HG03066 (cell line): Measurements from ENCODE around the gene NEDD8.

Source experiments
- ATAC-seq: cut with Tn5 transposase; IDR thresholded peaks from one replicate; pipeline ENCODE4 v1.9.1; 2021; ENCODE audit warnings: low read depth; ENCODE audit not compliant: unreplicated experiment

NEDD8 gene

DNA sequence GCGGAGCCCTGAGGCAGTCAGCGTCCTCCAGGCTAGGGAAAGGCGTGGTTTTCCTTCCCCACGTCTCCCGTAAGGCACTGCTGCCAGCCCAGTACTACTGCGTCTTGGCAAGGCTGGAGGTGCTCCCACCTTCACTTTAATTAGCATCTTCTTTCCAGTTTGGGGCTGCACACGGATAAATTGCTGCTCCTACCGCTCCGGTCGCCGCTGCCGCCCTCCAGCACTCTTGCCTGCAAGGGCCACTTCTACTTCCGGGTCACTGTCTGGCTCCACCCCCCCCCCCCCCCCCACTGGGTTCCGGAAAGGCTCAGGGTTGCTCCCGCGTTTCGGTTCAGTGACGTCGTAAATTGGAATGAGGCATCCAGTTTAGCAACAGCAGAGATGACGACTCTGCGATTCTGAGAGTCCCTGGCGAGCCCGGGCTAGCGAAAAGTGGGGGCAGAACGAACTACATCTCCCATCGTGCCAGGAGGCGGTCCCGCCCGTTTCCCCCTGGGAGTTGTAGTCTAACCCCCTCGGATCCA lies at the start of gene NEDD8:
NEDD8 (minus strand) TSS at position 247 of the 524 bp plus-strand sequence; CDS start at position 147, 100 bp downstream.
- peak; percentile 78 for ATAC-seq

DNA sequence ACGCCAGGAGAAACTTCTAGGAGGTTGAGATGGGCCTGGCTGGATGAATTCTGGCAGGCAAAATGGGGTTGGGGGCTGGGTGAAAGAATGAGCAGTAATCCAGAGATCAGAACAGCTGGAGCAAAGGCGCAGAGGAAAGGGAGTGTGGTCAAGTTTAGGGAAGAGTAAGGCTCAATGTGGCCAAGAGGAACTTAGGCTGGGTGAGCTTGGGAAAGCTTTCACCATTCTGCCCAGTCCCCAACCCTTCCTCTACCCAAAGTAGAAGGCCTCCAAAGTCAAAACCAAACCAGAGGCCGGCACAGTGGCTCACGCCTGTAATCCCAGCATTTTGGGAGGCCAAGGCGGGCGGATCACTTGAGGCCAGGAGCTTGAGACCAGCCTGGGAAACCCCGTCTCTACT lies 49.5 kb upstream of the NEDD8 start:
- no peak for ATAC-seq

DNA sequence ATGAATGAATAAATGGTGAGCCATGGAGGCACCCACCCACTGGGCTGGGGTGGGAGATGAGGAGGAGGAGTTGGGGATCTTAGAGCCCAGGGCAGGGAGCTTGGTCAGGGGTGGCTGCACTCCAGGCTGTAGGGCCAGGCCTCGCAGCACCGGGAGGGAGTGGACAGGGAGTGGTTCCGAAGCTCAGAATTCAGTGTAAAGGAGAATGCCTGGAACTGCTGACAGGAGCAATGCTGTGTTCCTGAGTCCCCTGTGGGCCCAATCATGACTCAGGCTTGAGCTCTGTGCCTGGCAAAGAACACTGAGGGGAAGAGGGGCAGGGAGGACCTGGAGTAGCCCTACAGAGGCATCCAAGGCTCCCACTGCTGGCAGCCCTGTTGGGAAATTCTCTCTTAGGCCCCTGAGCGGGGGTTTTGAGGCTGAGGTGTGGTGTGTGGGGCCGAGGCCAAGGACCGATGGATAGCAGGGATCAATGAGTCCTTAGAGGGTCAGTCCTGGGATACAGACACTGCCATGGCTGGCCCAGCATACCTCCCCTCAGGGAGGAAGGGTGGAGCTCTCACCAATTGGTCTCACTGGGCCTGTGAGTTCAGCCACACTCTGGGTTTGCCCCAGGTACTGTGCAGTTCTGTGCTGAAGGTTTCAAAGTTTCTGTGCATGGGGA lies 48.8 kb upstream of the NEDD8 start:
- no peak for ATAC-seq

DNA sequence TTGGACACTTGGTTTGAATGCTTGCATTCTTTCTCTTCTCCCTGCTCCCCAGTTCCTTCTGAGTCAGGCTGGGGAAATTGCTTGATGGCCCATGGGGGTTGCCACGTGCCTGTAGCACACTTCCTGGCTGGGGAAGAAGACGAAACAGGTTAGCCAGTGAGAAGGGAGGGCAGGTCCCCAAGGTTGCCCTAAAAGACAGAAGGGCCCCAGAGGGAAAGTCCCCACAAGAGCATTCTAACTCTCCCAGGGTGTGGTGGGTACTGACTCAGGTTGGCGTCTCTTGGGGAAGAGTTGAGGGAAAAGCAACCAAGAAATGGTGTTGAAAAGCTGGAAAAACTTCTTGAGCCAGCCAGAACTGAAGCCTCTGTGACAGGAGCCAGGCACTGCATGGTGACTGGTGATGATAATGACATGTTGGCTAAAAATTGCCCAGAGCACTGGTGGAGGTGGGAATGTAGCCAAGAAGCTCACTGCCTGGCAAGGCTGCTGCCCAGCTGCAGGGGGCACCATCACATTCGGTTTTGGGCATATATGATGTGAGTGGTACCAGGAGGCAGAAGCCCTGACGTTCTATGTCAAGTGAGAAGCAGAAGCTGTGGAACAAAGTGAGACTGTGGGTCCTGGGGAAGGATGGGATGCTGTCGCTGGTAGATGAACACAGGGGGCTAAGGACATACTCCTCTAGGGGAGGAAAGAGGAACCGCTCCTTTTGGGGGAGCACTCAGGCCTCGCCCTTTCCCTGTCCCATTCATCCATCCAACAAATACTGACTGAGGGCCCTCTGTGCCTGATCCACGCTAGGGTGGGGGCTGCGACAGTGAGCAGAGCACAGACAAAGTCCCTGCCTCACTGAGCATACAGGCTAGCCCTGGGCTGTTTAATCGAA lies 47.4 kb upstream of the NEDD8 start:
- peak; percentile 56 for ATAC-seq

DNA sequence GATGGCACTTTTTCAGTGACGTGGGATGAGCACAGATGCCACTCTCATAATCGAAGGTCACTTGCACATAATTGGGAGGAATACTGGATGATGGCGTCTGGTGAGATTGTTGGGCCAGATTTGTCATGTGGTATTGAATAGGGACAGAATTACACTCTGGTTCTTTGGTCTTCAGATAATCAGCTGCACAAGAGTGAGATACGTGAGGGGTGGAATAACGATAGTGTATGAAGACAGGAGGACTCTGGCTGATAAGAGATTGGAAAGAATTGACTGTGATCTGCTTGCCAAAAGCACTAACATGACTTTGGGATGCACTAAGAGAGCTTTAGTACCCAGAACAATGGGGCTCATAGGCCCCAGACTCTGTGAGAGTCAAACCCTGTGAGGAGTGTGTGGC lies 46.3 kb upstream of the NEDD8 start:
- ATAC-seq: no peak

DNA sequence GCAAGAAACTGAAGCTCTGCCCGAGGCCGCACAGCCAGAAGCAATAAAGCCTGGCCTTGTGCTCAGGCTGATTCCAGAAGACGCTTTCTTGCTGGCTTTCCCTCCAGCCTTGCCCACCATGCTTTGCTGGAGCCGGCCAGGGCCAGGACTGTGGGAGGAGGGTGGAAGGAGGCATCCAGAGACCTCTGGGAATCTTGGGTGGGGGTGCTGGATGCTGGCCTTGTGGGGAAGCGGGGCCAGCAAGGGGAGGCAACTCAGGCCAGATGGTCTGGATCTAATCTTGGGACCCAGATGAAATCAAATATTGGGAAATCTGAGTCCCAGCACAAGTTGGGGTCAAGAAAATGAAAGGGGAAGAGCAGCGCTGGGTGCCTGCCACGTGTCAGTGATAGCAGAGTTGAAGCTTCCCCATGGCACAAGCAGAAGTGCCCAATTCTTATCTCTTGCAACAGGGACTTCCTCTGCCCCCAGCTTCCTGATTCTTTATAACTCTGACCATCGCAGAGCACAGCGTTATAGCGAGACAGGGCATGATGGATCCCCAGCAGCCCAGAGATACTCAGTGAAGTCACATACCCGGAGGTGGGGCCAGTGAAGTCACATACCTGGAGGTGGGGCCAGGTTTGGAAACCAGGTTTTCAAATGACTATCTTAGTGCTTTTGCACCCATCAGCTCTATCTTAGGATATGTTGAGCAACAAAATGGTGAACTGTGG lies 45.6 kb upstream of the NEDD8 start:
- no peak for ATAC-seq

DNA sequence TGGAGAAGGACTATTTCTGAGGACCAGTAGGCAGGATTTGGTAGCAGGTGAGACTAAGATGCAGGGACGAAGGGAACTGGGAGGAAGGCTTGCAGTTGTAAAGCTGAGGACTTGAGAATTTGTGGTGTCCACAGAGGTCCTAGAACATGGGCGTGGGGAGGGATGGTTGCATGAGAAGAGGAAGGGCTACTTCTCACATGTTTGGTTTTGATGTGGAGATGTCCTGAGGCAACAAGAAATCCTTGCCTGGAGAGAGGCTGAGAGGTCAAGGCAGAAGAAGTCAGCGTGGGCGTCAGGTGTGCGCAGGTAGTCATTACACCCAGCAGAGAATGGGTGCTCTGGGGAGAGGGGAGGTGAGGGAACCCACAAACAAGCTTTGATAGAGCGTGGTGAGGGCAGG lies 44.9 kb upstream of the NEDD8 start:
- ATAC-seq: no peak

DNA sequence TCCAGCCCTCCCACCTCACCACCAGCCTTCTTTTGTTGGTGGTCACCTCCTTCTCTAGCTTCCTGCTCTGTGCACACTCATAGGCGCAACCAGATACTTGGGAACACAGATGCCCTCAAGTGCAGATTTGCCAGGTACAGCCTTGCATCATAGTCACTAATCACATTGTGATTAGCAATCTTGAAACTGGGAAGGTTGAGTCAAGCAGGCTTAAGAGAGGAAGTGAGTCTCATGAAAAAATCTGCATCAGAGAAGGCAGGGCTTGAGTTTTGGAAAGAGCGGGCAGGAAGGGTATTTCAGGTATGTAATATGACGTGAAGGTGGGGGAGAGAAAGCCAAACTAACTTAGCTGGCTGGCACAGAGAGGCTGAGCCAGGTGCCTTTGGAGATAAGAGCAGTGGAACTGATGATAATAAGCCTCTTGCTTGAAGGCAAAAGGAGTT lies 42.0 kb upstream of the NEDD8 start:
- ATAC-seq: no peak

DNA sequence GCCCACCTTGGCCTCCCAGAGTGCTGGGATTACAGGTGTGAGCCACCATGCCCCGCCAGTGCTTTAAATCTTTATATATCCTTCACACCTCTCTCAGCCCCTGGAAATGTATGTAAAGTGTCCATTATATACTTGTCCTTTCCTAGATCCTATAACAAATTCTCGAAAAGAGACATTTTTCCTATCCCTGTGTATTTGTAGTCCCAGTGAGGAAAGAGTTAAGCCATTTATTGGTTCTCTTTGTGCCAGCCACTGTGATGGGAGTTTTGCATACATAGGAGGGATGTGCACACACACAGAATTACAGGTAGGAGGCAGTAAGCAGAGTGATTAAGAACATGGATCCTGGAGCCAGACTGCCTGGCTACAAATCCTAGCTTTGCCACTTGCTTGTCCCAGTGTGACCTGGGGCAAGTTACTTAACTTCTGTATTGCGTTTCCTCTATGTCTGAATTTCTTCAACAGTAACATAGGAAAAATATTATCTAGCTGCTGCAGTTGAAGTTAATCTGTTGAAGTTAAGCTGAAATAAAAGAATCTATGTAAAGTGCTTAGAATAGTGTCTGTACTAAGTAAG lies 41.3 kb upstream of the NEDD8 start:
- ATAC-seq: no peak

DNA sequence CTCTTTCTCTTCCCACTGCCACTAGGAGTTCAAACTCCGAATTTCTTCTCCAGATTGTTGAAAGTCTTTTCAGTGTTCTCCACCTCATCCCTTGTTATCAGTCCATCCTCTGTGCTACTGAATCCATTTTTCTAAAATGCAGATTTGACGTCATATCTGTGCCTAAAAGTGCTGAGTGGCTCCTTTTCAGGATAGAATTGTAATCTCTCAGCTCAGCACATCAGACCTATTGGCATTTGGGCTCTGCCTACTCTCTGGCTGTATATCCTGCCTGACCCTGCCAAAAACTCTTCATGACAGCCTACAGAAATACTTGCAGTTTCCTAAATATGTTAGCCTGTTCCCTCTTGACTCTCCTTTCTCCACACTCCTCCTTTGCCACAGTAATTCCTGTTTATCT lies 40.3 kb upstream of the NEDD8 start:
- no peak for ATAC-seq

DNA sequence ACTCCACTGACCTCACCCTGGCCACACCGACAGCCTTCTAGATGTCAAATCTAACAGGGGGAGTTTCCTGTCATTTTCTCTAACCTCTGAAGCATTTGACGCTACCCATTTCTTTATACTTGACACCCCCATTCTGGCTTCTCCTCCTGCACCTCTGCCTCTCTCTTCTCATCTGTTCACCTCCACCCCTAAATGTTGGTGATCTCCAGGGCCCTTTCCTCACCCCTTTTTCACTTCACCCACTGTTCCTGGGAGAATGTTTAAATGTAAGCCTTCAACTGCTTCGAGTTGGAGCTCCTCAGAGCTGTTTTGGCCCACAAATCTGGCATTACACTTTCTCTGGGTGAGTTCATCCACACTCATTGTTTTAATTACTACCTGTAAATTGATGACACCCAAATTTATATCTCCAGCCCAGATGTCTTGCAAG lies 39.7 kb upstream of the NEDD8 start:
- ATAC-seq: no peak

DNA sequence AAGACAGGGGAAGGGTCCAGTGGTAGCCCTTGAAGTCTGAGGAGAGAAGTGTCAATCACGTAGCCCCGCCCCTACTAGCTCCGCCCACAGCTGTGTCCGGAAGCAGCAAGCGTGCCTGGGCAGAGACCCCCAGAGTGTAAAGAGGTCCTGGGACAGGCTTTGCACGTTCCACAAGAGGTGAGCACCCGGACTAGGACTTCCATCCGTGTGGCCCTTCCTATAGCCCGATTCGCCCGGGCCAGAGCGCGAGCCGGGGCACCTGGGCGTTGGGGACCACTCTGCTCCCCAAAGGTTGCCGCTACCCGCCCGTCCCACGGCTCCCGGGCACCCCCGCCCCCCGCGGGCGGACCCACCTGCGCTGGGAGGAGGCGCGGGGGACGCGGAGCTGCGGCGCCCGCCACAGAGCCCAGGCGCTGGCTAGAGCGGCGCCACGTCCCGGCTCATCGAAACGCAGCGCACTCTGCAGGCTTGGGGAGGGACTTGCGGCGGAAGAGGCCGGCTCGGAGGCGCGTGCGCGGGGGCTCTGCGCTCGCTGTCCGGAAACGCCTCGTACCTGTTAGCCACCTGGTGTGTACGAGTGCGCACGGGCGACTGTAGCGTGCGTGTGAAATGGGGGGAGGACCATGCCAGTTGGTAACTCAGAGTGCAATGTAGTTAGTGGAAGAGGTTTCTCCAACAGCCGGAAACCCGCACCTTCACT lies 39.1 kb upstream of the NEDD8 start, which contains the start of gene RABGGTA:
RABGGTA (minus strand) TSS at position 464 of the 700 bp plus-strand sequence. CDS start 482 bp downstream, outside the sequence.
- ATAC-seq: peak; percentile 87

DNA sequence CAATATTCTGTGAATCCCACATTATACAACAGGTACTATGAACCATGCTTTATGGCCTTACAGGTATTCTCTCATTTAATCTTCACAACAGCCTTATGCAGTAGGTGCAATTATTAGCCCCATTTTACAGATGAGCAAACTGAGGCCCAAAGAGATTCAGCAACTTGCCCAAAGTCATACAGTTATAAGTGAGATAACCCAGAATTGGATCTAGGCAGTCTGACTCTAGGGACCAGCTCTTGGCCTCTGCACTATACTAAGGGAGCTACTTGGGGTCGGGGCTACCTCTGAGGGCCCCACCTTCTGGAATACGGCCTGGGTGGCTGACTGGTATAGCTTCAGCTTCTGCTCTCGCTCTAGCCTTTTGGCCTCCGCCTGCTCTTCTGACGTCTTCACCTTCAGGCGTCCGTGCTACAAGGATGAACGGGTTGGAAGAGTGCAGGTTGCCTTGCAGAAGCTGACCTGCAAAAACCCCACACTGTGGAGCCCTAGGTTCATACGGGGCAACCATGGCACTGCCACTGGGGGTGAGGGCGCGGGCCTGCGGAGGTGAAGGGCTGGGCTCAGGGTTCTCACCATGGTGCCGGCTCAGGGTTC lies 38.5 kb upstream of the NEDD8 start:
- ATAC-seq: no peak

DNA sequence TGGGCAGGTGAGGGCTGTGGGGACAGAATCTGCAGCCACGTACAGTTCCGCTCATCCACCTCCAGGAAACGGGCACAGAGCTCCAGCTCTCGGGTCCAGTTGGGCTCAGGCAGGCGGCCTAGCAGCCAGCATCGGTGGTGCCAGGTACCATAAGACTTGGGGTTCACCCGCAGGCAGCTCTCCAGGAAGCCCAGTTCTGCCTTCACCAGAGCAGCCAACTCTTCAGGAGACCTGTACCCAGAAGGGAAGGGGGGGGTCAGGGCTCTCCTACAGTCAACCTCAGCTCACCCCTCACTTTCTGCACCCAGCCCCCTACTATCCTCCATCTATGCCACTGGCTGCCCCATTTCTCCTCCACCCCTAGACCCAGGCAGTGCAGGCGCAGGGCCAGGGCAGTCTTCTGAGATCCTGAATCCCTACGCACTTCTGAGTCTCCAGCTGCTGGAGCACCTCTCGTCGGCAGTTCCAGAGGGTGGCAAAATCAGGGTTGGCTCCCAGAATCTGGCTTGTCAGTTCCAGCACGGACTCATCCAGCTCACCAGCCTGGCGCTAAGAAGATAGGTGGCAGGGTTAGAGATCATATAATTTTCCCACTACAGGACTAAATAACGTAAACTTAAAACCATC lies 37.9 kb upstream of the NEDD8 start:
- ATAC-seq: no peak

DNA sequence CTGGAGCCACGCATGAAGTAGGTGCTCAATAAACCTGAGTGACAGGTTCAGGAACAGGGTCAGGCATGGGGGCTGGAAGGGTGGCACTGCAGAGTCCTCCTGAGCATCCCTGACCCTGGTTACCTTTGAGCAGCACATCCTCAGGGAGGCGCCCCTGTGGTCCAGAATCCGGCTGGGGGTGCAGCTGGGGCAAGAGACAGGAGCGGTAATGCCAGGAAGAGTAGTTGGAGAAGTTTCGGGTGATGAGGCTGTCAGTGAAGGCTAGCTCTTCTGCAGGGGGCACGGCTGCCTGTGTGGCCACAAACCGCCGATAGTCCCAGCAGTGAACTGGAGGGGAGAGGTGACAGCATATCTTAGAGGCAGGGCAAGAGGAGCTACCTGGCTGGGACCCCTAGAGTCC lies 37.2 kb upstream of the NEDD8 start:
- ATAC-seq: no peak

DNA sequence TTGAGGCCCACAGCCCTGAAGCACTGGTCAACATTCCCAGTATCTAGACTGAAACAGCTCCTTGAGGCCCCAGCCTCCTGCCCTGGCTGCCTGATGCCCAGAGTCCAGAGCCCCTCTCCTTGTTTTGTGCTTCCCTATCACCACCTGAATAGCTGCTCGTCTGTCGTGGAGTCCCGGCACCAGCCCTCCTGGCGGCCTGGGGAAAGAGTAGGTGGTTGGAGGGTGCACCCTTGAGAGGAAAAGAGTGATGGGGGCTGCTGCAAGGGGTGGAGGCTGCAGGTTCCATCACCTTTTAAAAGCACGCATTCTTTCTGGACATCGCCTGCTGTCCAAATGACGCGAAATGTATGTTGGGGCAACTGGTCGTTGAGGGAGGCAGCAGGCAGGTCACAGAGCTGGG lies 36.1 kb upstream of the NEDD8 start:
- ATAC-seq: no peak

DNA sequence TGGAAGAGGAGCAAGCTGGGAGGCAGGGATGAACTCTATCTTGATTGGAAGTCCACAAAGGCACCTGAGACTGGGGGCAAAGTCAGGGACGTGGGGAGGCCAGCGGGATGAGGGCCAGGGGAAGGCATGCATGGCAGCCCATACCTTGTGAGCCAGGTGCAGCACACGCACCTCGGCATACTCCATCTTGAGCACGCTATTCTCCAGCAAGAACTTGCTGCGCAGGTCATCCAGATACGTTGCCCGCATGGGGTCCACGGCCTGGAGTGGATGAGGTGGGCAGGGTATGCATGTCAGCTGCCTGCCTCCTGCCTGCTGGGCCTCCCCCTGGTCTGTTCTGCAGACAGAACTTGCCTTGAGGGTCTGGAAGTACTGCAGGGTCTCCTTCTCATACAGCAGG lies 35.3 kb upstream of the NEDD8 start:
- ATAC-seq: no peak

DNA sequence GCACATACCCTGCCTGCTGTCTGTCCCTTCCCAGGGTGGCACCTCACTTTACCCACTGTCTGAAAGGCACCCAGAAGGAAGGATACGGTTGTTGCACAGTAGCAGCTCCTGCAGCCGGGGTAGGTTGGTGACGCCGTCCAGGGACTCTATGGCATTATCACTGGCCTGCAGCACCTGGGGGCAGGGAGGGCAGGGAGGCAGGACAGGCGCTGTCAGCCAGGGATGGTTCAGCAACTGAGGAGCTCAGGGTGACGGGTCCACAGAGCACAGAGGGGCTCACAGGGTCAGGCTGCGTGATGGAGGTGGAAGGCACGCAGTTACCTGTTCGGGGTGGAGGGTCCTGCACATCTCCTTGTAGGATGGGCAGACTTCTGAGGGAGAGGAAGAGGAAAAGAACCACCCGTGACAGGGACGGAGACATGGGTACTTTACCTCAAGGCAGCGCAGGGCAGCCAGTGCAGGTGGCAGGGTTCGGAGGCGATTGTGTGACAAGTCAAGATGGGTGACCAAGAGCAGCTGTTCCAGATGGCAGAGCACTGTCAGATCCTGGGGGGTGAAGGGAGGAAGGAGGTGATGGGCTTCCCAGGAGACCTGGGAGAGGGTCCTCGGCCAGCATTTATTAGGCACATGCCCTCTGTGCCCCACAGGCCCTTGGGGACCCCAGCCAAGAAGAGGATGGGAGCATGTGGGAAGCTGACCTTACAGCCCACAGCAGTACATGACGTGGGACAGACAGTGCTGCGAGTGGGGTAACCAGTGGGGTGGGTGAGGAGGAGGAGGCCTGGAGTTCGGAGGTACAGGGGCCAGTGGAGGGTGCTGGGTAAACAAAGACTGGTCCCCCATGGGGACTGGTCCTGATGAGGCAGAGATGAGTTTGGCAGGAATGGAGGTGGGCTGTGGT lies 34.4 kb upstream of the NEDD8 start:
- no peak for ATAC-seq
